HG02970 (cell line): ENCODE data around the gene KLHL18.
A peak's percentile ranks its signal among the peaks of the same experiment; 100 is the strongest.
"Not testable (repeated sequence)": the region's sequence is repeated elsewhere in the genome, so short reads cannot be mapped to it uniquely, and the experiment has no call there.

Experiments used
- ATAC-seq: cut with Tn5 transposase; IDR thresholded peaks from one replicate; pipeline ENCODE4 v1.9.1; 2021; ENCODE audit warnings: mild to moderate bottlenecking, moderate library complexity, moderate number of reproducible peaks; ENCODE audit not compliant: unreplicated experiment, low FRiP score

KLHL18 gene

DNA sequence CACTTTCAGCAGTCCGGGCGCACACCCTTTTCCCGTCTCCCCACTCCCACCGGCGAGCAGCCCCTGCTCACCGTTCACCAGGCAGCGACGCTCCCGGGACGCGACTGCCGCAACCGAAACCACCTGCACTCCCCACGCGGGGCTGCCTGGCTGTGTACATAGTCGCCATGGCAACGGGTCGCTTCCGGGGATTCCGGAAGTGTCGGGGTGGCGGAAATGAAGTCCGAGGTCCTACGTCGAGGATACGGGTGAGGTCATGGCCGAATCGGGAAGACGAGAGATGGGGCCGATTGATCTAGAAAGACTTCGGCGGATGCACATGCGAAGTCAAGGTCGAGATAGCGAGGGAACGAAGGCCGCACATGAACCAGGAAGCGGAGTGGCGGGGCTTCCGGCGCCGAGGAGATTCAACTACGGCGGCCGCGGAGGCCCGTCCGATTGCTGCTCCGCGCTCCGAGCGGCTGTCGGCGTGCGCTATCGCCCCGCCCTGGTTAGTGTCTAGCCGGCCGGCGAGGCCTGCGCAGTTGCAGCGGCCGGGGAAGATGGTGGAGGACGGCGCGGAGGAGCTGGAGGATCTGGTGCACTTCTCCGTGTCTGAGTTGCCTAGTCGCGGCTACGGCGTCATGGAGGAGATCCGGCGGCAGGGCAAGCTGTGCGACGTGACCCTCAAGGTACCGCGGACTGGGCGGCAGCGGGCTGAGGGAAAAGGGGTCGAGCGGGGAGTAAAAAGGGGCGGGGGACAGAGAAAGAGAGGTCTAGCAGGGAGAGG lies at the start of gene KLHL18, which contains the start of gene KIF9:
TSS of gene KLHL18 (plus strand) at position 521 of the 769 bp plus-strand sequence. CDS start at position 543, 22 bp downstream.
TSS of gene KIF9 (minus strand) at position 376 of the 769 bp plus-strand sequence. CDS start 5,425 bp downstream, outside the sequence.
- ATAC-seq, result peak; percentile 81

DNA sequence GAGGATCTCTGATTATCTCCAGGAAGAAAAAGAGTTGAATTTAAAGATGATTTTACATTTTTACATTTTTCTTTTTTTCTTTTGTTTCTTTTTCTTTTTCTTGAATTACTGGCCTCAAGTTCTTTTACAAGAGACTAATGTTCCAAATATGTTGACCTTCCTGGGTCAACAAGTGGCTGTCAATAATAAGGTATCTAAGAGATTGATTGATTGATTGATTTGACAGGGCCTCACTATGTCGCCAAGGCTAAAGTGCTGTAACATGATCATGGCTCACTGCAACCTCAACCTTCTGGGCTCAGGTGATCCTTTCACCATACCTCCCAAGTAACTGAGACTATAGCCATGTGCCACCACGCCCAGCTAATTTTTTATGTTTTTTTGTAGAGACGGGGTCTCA lies 44.7 kb upstream of the KLHL18 start:
- no peak for ATAC-seq

DNA sequence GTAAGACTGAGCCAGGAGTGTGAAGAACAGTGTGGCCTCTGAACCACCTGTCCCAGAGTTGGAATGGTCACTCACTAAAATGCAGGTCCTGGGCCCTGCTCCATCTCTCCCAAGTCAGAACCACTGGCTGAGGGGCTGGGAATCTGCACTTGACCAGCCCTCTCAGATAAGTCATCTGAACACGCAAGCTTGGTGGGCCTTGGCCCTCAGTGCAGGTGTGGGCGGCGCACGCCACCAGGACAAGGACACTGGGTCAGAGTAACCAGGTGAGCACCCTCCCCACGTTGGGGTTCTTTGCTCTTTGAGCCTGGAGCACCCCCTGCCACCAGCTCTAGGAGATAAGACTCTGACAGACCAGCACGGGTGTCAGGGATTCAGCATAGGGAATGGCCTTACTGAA lies 42.8 kb upstream of the KLHL18 start:
- ATAC-seq, result no peak

DNA sequence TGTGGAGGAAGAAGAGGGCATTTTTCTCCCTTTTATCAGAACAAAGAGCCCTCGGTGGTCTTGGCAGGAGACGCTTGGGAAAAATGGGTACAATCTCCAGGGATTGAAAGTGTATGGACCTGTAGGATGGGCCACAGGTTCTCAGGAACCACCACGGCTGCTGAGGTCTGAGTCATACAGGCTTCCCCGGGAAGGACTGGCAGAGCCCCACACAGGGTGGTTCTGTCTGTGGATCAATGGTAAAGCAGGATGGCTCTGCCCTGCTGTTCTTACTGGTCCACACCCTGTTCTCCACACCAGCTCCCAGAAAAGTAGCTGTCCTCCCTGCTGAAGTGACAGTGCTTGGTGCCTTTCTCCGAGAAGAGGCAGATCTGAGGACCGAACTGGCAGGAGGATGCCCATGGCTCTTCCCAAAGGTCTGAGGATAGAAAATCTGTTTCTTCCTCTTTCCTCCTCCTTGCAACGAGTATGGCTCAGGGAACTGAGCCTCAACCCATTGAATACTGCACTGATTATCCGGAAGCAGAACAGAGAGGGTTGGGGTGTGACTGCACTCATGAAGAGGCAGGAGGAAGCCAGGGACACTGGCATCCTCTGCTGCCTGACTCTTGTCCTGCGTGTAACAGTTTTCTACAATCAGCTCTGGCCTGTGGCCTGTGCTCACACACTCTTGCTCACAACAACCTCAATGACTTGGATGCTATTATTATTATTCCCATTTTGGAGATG lies 39.2 kb upstream of the KLHL18 start:
- ATAC-seq, result no peak

DNA sequence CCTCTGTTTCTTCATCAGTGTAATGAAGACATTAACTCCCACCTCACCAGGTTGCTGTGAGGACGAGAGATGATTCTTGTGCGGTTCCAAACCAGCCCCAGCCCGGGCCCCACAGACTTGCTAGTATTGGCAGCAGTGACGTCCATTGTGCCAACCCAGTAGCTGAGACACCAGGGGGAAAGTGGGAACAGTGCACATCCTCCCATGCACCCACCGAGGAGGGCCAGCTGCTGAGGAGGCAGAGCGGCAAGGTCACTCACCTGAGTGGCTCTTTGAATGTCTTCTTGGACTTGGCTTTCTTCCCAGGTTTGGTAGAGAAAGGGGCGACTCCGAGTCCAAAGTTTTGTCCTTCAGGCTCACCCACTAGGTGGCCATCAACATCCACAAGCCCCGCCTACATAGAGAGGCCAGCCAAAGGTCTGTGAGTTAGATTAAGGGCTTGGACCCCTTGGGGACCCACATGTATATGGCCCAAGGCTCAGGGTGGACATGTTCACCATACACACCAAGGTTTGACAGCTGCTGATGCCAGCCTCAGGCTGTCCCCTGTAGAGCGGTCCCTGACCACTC lies 38.1 kb upstream of the KLHL18 start:
- no peak for ATAC-seq

DNA sequence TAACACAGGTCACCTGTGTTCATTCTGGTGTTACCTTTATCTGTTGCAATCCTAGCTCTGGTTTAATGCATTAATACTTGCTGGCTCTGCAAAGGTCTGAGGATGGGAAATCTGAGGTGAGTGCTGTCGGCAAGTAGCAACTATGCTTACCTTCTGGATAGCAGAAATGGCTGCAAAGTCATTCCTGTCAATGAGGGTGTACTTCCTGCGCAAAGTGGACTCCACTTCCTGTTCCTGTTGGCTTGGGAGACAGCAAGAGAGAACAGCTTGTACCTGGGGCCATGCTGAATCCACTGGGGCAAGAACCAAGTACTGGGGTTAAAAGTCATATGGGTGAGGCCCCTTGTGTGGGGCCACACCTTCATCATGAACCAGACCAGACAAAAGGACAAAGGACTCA lies 37.5 kb upstream of the KLHL18 start:
- ATAC-seq, result no peak

DNA sequence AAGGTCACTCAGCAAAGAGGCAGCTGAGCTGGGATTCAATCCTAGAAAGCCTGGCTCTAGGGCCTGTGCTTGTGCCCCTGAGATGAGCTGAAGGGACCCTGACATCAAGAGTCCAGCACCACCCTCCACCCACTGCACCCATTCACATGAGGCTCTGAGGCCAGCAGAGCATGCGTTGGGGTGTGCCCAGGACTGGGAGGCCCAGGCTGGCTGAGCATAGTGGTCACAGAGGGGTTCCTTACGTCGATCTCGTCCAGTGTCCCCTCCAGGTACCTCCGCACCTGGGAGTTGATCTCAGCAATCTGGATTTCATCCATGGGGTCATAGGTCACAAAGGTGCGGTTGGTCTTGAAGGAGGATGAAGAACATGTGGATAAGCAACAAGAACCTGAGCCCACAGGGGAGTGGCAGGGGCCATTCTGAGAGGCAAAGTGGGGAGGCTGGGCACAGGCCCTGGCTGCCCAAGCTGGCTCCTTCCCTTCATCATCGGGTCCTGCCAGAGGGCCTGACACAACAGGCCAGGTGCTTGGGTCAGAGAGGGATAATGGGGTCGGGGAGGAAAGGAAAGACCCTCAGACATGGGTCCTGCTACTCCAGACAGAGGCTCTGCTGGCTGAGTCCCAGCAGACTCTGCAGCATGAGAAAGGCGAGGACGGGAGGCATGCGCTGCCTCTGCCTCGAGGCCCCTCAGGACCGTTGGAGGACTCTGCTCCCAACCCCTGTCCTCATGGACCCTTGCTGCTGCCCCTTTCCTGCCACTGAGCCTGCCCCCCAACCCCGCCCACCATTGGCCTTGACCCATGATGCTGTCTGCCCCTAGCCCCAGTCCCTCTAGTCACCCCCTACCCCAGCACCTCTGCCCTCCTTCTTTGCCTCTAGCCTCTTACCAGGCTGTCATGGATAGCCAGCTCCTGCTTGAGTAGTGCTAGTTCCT lies 35.3 kb upstream of the KLHL18 start:
- ATAC-seq, result no peak

DNA sequence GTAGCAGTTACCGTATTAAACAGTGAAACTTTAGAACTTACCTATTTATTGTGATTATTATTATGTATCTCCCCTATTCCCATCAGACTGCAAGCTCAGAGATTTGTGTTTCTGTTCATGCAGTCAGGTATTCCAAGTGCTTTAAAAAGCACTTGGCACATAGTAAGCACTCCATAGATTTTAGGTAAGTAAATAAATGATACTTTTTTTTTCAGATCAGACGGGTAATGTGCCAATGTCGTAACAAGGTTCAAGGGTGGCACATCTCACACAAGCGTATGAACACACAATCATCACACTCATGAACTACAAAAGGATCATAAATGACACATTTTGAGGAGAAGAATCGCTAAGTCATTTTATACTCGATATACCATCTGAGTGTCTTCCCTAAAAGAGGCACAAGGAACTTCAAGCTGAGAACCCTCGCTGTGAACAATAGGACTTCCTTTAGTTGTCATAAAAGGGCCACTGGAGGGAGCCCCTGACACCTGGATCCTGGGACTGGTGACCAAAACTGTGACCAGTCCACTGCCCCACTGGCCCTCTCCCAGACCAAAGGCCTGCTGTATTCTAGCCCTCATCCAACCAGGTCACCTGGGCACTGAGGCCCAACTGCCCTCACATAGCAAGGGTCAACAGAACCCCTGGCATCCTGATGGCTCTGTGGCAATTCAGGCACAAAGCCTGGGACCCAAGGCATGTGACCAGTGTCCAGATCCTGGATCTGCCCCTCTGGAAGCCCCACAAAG lies 32.3 kb upstream of the KLHL18 start:
- ATAC-seq, result no peak

DNA sequence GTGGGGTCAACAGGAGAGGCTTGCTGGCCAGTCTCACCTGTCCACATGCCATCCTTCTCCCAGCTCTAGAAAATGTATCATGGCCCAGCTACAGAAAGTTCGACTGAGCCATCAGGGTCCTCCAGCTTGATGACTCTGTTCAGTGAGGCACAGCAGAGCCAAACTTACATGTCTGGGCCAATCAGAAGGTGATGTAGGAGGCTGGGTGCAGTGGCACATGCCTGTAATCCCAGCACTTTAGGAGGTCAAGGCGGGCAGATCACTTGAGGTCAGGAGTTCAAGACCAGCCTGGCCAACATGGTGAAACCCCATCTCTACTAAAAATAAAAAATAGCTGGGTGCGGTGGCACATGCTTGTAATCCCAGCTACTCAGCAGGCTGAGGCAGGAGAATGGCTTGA lies 31.7 kb upstream of the KLHL18 start:
- ATAC-seq, result not testable (repeated sequence)

DNA sequence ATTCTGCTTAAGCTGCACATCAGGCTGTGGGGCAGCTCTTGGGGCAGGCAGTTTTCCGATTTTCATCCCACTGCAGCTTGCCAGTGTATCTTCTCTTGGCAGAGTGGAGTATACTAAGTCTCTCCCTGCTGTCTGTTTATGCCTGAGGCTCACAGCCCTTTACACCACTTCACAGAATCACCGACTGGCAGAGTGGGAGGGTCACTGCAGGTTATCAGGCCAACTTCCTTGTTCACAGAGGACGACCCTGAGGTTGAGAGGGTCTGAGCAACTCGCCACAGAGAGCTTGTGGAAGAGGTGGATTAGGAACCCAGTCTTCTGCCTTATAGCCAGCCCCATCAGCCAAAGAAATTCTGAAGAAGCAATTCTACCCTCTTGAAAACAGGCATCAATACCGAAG lies 31.1 kb upstream of the KLHL18 start:
- no peak for ATAC-seq

DNA sequence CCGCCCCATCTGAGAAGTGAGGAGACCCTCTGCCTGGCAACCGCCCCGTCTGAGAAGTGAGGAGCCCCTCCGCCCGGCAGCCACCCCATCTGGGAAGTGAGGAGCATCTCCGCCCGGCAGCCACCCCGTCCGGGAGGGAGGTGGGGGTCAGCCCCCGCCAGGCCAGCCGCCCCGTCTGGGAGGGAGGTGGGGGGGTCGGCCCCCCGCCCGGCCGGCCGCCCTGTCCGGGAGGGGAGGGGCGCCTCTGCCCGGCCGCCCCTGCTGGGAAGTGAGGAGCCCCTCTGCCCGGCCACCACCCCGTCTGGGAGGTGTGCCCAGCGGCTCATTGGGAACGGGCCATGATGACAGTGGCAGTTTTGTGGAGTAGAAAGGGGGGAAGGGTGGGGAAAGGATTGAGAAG lies 26.4 kb upstream of the KLHL18 start:
- ATAC-seq, result not testable (repeated sequence)

DNA sequence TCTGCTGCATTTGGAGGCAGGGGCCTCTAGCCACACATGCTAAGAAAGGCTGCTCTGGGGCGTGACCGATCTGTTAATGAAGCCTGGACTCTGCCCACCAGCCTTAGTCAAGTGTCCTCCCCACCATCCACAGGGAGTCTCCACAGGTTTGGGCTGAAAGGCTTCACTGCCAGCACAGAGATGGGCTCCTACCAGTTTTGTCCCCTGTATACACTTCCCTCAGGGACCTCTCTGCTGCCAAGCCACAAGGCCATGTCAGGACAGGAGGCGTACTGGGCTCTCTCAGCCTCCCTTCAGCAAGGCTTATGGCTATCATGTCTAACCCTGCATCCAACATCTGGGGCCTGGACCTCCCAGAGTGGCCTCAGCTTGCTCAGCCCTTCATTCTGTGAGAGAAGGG lies 23.6 kb upstream of the KLHL18 start:
- ATAC-seq, result no peak

DNA sequence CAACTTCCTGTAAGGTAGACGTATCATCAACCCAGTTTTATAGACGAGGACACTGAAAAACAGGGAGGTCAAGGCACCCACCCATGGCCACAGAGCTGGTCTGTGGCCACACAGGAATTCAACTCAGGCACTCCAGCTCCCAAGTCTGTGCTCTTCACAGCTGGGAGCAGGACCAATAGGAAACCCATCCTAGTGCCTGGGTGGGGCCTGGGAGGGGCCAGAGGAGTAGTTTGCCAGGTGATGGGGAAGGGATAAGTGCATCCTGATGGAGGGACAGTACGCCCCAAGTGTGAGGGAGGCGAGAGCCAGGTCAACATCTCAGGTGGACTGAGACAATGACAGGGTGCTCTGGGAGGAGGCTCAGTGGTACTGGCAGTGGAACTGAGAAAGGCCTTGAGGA lies 22.1 kb upstream of the KLHL18 start:
- ATAC-seq, result no peak

DNA sequence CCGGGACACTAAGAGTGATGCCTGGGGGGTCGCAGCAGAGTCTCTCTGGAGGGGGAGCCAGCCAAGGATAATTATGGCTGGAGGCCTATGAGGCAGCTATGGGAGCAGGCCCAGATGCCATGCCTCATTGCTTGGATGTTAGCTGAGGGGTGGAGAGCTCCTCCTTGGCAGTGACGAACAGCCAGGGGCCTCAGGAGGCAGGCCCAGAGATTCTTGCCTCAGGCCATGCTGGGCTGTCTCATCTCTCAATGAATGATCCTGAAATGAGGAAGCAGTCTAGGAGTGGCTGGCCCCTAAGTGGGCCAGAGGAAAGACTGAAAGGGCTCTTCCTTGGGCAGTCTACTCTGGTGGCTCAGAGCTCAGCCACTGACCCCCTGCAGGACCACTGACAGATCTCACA lies 21.4 kb upstream of the KLHL18 start:
- no peak for ATAC-seq

DNA sequence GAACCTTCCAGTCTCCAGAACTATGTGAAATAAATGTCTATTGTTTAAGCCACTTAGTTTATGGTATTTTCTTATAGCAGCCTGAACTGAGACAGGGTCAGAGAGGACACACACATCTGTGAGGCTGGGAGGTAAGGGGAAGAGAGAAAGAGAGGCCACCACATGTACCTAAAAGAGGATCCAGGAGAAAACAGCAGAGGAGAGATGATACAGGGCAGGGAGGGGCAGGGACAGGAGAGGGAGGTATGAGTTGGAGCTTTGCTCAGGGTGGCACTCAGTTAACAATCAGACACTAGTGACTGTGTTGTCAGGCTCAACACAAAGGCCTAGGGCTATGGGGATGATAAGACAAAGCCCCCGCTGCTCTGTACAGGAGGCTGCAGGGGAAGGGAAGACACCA lies 17.7 kb upstream of the KLHL18 start:
- no peak for ATAC-seq

DNA sequence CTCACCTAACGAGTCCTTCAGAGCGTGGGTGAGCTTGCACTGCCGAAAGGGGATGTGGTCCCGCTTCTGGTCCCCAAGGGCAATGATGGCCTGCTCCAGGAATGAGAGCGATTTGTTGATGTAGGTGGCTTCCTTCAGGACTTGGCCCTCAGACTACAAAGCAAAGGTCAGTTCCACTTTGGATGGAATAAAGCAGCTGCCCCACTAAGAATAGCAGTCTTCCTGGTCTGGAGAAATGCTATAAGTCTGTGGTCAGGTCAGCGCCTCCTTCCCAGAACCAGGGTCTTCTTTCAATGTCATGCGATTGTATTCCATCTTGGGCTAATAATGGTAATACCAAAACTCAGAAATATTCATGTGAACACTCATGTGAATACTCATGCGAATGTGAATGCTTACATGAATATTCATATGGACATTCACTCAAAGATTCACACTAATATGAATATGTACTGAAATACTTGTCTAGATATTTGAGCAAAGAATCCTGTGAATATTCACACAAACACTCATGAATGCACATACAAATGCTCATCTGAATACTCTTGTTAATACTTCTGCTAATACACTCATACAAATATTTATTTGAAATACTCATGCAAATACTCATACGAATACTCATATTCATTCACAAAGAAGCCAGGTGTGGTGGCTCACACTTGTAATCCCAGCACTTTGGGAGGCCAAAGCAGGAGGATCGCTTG lies 16.9 kb upstream of the KLHL18 start:
- ATAC-seq, result no peak

DNA sequence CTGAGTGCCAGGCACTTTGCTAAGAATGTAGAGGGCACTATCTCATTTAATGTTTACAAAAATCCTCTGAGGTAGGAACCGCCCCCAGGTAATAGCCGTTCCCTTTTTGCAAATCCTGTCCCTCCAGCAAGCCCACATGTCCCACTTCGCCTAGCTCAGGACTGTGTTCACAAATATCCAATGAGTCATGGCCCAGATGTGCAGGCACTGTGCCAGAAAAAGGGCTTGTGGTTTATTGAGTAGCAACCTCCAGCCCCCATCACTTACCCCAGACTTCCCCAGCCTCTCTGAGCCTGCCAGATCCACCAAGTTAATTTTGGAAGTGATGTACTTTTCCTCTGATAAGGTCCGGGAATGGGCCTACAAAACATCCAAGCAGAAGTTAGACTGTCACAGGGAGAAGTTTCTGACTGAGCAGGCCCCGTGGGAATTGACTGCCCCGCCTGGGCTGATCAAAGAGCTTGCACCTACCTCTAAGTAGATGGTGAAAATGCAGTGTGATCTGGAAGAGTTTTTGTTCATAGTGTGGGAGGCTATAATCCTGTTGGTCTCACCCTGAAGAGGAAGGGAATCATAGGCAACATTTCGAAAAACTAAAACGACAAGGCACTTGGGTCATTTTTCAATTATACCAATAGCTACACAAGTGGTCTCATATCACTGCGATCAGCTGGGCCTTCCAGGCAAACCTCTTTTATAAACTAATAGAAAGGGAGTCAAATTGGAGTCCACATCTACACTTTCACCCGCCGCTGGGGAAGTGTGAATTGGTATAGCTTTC lies 15.8 kb upstream of the KLHL18 start:
- ATAC-seq, result no peak

DNA sequence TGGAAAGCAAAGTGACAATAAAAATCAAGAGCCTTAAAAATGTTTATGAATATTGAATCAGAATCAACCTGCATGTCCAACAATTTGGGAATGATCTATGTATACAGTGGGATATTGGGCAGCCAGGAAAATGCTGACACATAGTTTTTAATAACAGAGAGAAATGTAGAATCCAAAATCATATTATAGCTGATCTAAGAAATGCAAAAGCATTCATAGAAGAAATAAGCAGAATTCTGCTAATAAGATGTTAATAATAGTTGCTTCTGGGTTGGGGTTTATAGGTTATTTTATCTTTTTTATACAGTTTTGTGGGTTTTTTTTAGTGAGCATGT lies 15.3 kb upstream of the KLHL18 start:
- no peak for ATAC-seq

DNA sequence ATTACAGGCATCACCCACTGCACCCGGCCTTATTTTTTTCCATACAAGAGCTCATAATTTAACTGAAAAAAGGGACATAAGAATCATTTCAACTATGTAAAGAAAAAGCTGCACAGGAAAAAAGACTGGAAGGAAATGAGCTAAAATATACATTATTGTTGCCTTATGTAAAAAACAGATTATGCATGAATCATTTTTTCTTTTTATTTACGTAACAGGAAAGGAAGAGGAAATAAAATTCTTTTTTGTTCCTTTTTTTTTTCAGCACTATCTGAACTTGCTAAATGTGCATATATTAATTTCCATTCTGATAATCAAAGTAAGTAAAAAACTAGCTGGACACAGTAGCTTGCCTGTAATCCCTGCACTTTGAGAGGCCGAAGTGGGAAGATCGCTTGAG lies 12.2 kb upstream of the KLHL18 start:
- ATAC-seq, result no peak
